HG03575 (cell line): ENCODE measurements around the gene RASA1.
"Not testable (repeated sequence)": the region's sequence is repeated elsewhere in the genome, so short reads cannot be mapped to it uniquely, and the experiment has no call there.

Experiments used
- ATAC-seq: cut with Tn5 transposase; IDR thresholded peaks from one replicate; pipeline ENCODE4 v1.9.1; 2021; ENCODE audit not compliant: unreplicated experiment, insufficient number of reproducible peaks, low FRiP score; ENCODE audit errors: extremely low read depth

RASA1 gene

GRCh38 chr5:87277279-87277835, 9.7 kb downstream of the RASA1 start:
- no peak for ATAC-seq

GRCh38 chr5:87278590-87279100, 11.0 kb downstream of the RASA1 start:
- no peak for ATAC-seq

- no peak for ATAC-seq
Observed at GRCh38 chr5:87282269-87282668, 14.6 kb downstream of the RASA1 start.

GRCh38 chr5:87287266-87287665, 19.6 kb downstream of the RASA1 start:
- not testable (repeated sequence) for ATAC-seq

GRCh38 chr5:87298692-87299362, 31.1 kb downstream of the RASA1 start:
- ATAC-seq, result no peak

GRCh38 chr5:87300176-87300575, 32.5 kb downstream of the RASA1 start:
- no peak for ATAC-seq

- ATAC-seq, result no peak
Observed at GRCh38 chr5:87300744-87301143, 33.1 kb downstream of the RASA1 start.

- ATAC-seq, result no peak
Observed at GRCh38 chr5:87302061-87302460, 34.4 kb downstream of the RASA1 start.

GRCh38 chr5:87303324-87303723, 35.6 kb downstream of the RASA1 start:
- ATAC-seq, result no peak

GRCh38 chr5:87306090-87306489, 38.4 kb downstream of the RASA1 start:
- ATAC-seq, result not testable (repeated sequence)

- peak; percentile 44 for ATAC-seq
Observed at GRCh38 chr5:87307796-87308423, 40.2 kb downstream of the RASA1 start.

- no peak for ATAC-seq
Observed at GRCh38 chr5:87311405-87312279, 44.0 kb downstream of the RASA1 start.

- no peak for ATAC-seq
Observed at GRCh38 chr5:87313216-87313615, 45.5 kb downstream of the RASA1 start.

- no peak for ATAC-seq
Observed at GRCh38 chr5:87319469-87319868, 51.8 kb downstream of the RASA1 start.

- no peak for ATAC-seq
Observed at GRCh38 chr5:87321605-87322004, 53.9 kb downstream of the RASA1 start.

- ATAC-seq, result no peak
Observed at GRCh38 chr5:87322381-87322780, 54.7 kb downstream of the RASA1 start.

- ATAC-seq, result no peak
Observed at GRCh38 chr5:87327998-87328397, 60.3 kb downstream of the RASA1 start.

GRCh38 chr5:87329114-87329513, 61.4 kb downstream of the RASA1 start:
- ATAC-seq, result no peak

GRCh38 chr5:87339986-87340385, 72.3 kb downstream of the RASA1 start:
- no peak for ATAC-seq
